Stimulated activated CD8-positive, alpha-beta memory T cell treated with anti-CD3 and anti-CD28 coated beads, Interleukin-4, amount 100 ng/mL, for 48 hours (primary cell): ENCODE measurements around the gene PAN3.
A peak's percentile ranks its signal among the peaks of the same experiment; 100 is the strongest.
"Not testable (repeated sequence)": the region's sequence is repeated elsewhere in the genome, so short reads cannot be mapped to it uniquely, and the experiment has no call there.

ENCODE experiments used
- DNase-seq: peaks from one replicate; pipeline ENCODE4 v3.0.0-alpha.2; 2020

Gene PAN3

DNA sequence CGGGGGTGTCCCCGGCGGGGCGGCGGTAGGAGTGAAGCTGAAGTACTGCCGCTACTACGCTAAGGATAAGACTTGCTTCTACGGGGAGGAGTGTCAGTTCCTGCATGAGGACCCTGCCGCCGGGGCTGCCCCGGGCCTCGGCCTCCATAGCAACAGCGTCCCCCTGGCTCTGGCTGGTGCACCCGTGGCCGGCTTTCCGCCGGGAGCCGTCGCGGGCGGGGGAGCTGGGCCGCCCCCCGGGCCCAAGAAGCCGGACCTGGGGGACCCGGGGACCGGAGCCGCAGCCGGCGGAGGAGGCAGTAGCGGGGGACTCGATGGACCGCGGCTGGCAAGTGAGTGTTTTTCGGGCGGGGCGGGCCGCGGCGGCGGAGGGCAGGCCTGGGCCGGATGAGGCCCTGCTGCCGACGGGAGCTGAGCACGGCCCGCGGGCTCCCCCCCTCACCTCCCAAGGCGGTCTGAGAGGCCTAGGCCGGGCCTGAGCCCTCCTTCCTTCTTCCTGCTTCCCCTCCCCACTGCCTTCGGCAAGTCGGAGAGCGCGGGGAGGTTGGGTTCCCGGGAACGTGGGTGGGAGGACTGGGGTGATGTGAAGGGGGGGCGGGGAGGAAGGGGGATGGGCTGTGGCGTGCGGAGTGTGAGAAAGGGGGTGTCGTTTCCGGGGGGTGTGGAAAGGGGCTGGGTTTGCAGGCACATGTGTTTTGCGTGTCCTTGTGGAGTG, 568 bp downstream of the PAN3 start:
- DNase-seq, result peak; percentile 92

DNA sequence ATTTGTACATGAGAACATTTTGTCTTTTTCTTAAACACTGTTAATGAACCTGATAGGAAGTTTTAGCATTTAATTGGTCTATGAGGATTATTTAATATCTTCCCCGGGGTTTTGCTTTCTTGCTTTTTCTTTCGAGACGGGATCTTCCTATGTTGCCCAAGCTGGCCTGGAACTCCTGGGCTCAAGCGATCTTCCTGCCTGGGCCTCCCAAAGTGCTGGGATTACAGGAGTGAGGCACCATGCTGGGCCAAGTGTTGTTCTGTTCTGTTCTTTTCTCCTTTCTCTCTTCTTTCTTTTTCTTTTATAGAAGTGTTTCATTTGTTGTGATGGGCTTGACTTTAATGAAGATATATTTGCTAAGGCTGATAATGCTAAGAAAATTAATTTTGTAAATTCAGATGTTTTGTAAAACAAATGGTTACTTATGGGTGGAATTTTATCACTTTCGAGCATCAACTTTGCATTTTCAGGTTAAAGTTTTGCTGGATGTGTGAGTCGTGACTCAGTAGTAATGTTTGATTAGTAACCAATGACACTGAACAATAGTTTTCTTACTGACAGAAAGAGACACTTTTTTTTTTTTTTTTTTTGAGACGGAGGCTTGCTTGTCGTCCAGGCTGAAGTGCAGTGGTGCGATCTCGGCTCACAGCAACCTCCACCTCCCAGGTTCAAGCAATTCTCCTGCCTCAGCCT, 2.2 kb downstream of the PAN3 start:
- no peak for DNase-seq

GRCh38 chr13:28141542-28141941, 3.2 kb downstream of the PAN3 start:
- DNase-seq, result not testable (repeated sequence)

- no peak for DNase-seq
Measured at GRCh38 chr13:28145049-28145448, 6.7 kb downstream of the PAN3 start.

DNA sequence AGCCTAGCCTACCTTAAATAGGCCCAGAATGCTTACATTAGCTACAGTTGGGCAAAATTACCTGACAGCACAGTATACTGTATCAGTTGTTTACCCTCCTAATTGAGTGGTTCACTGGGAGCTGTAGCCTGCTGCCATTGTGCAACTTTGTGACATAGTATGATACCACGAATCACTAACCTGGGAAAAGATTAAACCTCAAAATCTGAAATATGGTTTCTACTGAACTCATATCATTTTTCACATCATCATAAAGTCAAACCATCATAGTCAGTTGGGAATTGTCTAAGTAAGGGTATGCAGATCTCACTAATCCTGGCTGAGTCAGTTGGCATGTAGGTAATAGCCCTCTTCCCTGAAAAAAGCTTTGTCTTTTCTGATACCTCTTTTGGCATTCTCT, 9.2 kb downstream of the PAN3 start:
- DNase-seq, result no peak

DNA sequence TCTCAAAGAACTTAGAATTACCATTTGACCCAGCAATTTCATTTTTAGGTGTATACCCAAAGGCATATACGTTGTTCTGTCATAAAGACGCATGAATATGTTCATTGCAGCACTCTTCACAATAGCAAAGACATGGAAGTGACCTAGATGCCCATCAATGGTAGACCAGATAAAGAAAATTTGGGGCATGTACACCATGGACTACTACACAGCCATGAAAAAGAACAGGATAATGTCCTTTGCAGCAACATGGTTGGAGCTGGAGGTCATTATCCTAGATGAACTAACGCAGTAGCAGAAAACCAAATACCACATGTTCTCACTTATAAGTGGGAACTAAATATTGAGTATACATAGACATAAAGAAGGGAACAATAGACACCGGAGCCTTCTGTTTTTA, 20.7 kb downstream of the PAN3 start:
- no peak for DNase-seq

- DNase-seq, result no peak
Measured at GRCh38 chr13:28161370-28161769, 23.0 kb downstream of the PAN3 start.

DNA sequence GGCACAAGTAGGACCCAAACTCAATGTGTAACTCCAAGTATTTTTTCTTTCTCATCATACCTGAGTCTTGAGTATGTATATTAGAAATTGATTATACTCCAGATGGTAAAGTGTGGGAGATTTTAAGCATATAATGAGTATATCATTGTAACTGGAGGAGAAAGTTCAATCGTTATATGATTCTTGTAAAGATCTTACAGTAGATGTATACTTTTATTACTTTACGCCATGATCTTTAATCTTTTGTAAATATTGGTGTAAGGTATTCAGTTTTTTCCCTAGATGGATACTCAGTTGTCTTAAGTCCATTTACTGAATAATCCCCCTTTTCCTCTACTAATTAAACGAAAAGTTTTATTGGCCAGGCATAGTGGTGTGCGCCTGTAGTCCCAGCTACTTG, 25.2 kb downstream of the PAN3 start:
- no peak for DNase-seq

DNA sequence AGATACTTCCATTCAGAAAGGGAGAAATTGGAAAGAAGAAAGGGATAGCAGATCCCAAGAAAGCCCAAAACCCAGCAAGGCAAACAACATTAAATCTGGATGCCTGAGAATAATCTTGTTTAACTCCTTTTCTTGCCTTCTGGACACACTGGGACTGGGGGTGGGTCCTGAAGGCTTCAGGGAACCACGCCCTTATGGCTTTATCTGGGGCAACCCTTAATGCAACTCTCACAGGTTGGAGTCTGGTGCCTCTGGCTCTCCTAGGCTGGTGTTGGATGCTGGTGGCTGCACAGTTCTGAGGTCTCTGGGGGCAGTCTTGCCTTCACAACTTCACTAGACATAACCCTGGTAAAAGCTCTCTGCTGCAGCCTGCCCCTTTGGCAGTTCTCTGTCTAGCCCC, 27.9 kb downstream of the PAN3 start:
- DNase-seq, result no peak

- no peak for DNase-seq
Measured at GRCh38 chr13:28171266-28171665, 32.9 kb downstream of the PAN3 start.

DNA sequence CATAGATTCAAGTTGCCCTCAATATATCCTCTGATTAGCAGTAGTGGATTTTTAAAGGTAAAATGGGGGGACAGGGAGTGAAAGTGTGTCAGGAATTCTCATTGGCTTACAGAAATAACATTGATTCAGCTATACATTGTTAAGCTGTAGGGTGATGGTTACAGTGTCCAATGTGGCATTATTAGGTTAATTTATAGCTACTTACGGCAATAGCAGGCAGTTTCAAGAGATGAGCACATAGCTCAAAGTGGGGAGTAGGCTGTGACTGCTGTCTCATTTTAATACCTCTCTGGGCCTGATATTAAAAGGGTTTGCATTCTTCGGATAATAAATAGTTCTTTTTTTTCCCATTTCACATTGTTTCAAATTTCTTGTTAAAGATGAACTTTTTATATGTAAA, 34.6 kb downstream of the PAN3 start:
- DNase-seq, result no peak

- no peak for DNase-seq
Measured at GRCh38 chr13:28173793-28174192, 35.4 kb downstream of the PAN3 start.

GRCh38 chr13:28177327-28177726, 39.0 kb downstream of the PAN3 start:
- DNase-seq, result no peak

- no peak for DNase-seq
Measured at GRCh38 chr13:28177877-28178276, 39.5 kb downstream of the PAN3 start.

DNA sequence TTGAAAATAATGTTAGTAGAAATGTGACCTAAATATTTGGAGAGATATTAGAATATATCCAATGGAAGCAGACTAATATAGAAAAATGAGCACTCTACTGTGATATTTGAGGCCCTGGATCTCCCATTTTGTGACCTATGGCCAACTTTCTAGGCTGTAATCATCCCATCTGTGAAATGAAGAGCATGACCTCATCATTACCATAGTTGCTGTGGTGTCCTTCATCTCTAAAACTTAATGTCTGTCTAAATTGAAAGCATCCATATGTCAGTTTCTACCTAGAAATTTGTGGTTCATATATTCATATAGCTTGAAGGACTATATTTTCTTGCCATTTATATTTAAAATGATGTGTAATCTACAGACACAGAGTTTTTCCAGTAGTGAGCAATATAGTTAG, 41.6 kb downstream of the PAN3 start:
- DNase-seq, result no peak

- DNase-seq, result no peak
Measured at GRCh38 chr13:28181413-28181812, 43.1 kb downstream of the PAN3 start.

- DNase-seq, result no peak
Measured at GRCh38 chr13:28185256-28185655, 46.9 kb downstream of the PAN3 start.

DNA sequence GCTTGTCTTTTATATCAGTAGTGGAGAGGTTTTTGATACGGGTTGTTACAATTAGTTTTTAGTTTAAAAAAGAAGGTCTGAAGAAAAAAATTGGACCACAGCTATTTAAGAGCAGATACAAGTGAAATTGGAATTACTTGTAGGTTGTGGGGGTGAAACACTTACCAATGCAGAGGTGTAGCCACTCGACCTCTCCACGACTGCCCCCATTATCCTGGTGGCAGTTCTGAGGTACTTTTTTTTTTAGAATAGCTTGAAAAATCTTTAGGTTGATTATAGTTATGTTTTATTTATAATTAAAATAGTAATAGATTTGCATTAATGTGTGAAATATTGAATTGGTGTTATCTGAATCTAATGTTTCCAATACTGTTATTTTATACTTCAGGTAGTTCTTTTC, 60.7 kb downstream of the PAN3 start:
- DNase-seq, result no peak

- DNase-seq, result no peak
Measured at GRCh38 chr13:28204043-28204442, 65.7 kb downstream of the PAN3 start.

DNA sequence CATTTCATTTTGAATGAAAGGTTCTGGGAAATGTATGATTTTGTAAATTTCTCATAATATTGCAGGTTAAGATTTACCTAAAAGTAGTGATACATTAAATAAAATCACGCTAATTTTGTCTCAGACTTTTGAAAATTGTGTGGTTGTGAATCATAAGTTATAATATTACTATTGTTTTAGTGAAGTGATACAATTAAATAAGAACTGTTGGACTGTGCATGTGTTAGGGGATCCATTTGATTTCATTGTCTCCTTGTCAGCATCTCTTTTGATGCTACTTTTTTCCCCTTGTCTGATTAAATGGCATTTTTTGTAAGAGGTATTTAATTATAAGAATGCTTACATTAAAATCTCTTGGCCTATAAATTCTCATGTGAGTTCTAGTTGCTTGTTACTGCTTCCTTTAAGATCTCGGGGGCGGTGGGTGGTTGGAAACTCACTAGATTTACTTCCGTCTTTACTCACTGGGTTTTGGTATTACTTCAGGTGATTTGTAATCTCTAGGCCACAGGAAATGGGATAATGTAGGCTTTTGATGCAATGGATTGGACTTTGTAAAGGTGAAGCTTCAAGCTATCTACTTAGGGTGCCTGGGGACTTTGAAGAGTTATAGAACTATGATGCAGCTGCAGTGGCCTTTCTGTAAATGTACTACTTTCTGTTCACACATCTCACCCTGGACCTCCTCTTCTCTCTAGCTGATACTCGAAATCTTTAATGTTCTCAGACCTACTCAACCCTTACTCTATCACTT, 66.5 kb downstream of the PAN3 start:
- peak; percentile 66 for DNase-seq

DNA sequence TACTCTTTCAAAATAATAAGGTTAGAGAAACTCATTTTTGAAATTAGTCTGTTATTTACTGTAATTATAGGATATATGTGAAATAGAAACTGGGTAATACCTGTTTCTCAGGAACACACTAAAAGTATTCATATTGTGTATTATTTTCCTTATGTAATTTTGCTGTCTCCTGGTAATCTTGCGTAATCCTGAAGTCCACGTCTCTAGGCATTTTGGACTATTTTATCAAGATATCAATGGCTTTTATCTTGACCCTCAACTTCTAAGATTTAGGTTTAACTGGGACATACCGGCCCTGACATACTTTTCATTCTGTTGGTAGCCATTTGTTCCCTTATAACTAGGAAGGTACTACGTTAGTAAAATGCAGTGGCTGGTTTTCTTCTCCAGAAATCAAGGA, 80.3 kb downstream of the PAN3 start:
- no peak for DNase-seq

- no peak for DNase-seq
Measured at GRCh38 chr13:28219408-28220099, 81.2 kb downstream of the PAN3 start.

DNA sequence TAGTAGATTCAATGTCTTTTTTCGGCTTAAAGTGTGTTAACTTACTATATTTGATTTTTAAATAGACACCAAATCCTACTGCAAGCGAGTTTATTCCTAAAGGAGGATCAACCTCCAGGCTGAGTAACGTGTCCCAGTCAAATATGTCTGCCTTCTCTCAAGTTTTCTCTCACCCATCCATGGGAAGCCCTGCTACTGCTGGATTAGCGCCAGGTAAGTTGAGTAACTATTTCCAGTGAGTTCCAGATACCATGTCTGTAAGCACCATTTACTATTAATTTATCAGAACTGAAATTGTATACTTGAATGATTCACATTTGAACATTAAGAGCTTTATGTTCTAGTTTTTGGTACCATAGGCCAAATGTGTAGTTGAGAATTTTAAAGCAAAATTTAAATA, 81.8 kb downstream of the PAN3 start:
- no peak for DNase-seq
